Measurements from ENCODE around the gene FRMD1. TPM values are rescaled to one million over a fixed set of nuclear protein-coding genes. Genes with fewer than 3 reads are reported as not detected.

Gene FRMD1
- total RNA-seq, 4 donors from 2014 or later: 35.4 to 86.4 (median 47.7) TPM

DNA sequence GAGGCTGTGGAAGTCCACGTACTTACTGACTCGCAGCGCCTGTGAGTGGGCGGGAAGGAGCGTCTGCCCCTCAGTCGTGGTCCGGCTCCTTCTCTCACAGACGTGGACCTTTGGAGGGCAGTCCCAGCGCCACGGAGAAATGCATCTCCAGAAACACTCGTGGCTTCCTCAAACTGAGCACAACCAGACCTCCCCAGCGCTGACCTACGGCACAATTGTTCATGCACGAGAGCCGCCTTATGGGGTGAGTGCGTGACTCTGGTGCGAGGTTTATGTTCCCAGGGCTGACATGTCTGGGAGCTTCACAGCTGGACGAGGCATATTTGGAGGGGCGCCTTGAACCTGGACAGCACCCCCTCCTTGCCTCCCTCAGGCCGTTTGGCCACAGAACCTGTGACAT, 29.7 kb downstream of the FRMD1 start:
- in situ Hi-C loops (cut with MboI; ENCODE audit: low pct_ligation_motif_present in 1 of 4, low pct_unique_long_range_greater_than_20kb in 1 of 4, low sequenced_read_pairs in 3 of 4): loop anchor here in 2 of 4 donors (25.0 kb wide), 1 partner anchor 137 kb away; no protein-coding TSS in a partner anchor
- Histone ChIP-seq H3K4me1 (peaks cover 0 to 4% (median 0%) of the 10 kb centered on the region in 4 donors), H3K27me3 (no peaks in the 10 kb centered on the region), H3K4me3 (no peak overlapping the region), H3K36me3 (no peaks in the 10 kb centered on the region), H3K27ac (no peak overlapping the region), H3K9me3 (no peaks in the 10 kb centered on the region)
- WGBS, 2 donors (ENCODE audit: low coverage in 1 of 2): 91% methylated on average over 20 of the region's 20 CpGs; no CpG with 5 or more reads in 1 of the 2 donors
- intact Hi-C loops (cut with DNase I; ENCODE audit: low total_unique reads): no loop called here
- TF ChIP-seq POLR2A (IDR thresholded peaks at IDR 0.05) (no peak), EP300 (IDR thresholded peaks at IDR 0.05; ENCODE audit: low read depth) (no peak), POLR2AphosphoS5 (IDR thresholded peaks at IDR 0.05) (no peak)
- TF ChIP-seq, protein P1, sequence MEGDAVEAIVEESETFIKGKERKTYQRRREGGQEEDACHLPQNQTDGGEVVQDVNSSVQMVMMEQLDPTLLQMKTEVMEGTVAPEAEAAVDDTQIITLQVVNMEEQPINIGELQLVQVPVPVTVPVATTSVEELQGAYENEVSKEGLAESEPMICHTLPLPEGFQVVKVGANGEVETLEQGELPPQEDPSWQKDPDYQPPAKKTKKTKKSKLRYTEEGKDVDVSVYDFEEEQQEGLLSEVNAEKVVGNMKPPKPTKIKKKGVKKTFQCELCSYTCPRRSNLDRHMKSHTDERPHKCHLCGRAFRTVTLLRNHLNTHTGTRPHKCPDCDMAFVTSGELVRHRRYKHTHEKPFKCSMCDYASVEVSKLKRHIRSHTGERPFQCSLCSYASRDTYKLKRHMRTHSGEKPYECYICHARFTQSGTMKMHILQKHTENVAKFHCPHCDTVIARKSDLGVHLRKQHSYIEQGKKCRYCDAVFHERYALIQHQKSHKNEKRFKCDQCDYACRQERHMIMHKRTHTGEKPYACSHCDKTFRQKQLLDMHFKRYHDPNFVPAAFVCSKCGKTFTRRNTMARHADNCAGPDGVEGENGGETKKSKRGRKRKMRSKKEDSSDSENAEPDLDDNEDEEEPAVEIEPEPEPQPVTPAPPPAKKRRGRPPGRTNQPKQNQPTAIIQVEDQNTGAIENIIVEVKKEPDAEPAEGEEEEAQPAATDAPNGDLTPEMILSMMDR (IDR thresholded peaks at IDR 0.05): no peak
- no peak for DNase-seq

DNA sequence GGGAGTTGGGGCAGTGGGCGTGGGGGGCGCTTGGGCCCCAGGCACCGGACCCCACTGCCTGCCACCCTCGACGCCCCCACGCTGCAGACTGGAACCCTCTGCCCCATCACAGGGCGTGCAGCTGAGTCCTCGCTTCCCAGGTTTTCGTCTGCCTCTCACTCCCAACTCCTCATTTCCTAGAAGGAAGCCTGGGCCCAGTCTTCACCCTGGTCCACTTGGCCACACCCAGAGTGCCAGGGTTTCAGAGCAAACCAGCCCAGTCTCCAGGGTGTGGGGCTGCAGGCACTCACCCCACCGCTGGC, 30.3 kb downstream of the FRMD1 start:
- Histone ChIP-seq H3K36me3 (no peaks in the 10 kb centered on the region), H3K4me3 (no peak overlapping the region), H3K27me3 (no peaks in the 10 kb centered on the region), H3K4me1 (peaks cover 0 to 4% (median 0%) of the 10 kb centered on the region in 4 donors), H3K27ac (no peak overlapping the region), H3K9me3 (no peaks in the 10 kb centered on the region)
- TF ChIP-seq EP300 (IDR thresholded peaks at IDR 0.05; ENCODE audit: low read depth) (no peak), POLR2A (IDR thresholded peaks at IDR 0.05) (no peak), POLR2AphosphoS5 (IDR thresholded peaks at IDR 0.05) (no peak)
- TF ChIP-seq, protein P1 (IDR thresholded peaks at IDR 0.05): no peak
- intact Hi-C loops (cut with DNase I; ENCODE audit: low total_unique reads): no loop called here
- WGBS, 2 donors (ENCODE audit: low coverage in 1 of 2): 83% methylated on average over 10 of the region's 10 CpGs; no CpG with 5 or more reads in 1 of the 2 donors
- no peak for DNase-seq
- in situ Hi-C loops (cut with MboI; ENCODE audit: low pct_ligation_motif_present in 1 of 4, low pct_unique_long_range_greater_than_20kb in 1 of 4, low sequenced_read_pairs in 3 of 4): loop anchor here in 2 of 4 donors (25.0 kb wide), 1 partner anchor 136 kb away; no protein-coding TSS in a partner anchor

DNA sequence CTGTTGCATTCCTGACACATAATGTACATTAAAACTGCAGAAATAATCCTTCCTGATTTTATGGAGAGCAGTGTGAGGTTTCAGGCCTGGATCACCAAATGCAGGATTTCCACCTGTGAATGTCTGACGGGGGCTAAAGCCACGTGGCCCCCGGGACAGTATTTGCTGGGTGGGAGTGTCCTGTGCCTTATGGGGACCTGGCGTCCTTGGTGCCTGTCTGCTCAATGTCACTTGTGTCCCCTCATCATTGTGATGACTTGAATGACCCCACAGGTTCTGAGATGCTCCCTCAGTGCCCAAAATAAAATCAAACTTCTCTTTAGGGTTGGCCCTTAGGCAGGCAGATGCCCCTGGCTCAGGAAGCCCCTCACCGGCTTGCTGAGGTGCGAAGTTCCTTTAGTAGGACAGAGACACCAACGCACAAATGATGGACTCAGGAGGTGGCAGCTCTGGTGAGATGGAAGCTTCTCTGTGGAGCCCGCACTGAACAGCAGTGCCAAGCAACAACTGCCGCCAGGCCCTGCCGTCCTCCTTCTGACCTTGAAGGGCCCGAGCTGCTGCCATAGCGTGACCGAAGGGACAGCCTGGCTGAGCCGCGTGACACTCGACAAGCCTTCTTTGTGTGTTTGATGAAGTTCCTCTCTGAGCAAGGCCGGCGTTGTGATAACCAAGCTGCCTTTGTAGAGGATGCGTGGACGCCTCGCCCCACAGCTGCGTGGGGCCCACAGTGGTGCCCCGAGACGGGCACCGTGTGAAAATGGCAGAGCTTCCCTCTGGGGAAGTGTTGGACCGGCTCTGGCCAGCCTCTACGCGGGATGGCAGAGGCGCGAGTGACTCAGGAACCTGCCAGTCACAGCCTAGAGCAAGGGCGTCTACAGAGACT, 30.9 kb downstream of the FRMD1 start:
- no peak for DNase-seq
- in situ Hi-C loops (cut with MboI; ENCODE audit: low pct_ligation_motif_present in 1 of 4, low pct_unique_long_range_greater_than_20kb in 1 of 4, low sequenced_read_pairs in 3 of 4): loop anchor here in 2 of 4 donors (25.0 kb wide), 1 partner anchor 136 kb away; no protein-coding TSS in a partner anchor
- H3K36me3 ChIP-seq: no peaks in the 10 kb centered on the region

DNA sequence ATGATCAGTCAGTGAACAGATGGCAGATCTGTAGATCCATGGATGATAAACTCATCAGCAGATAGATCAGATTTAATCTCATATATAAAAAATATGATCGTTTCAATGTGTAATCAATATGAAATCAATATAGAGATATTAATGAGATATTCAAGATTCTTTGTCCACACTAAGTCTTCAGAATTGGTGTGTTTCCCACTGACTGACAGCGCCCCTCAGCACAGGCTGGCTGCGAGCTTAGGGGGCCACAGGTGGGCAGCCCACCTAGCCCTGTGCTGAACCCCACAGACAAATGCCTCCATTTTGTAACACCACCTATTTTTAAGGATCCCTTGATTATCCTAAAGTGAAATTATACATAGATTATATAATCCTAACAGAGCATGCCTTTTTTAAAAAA, 32.3 kb downstream of the FRMD1 start:
- H3K4me3 ChIP-seq: no peak overlapping the region
- H3K36me3 ChIP-seq: no peaks in the 10 kb centered on the region
- H3K27me3 ChIP-seq: no peaks in the 10 kb centered on the region
- WGBS, 2 donors (ENCODE audit: low coverage in 1 of 2): 93 to 95% methylated on average over 3 of the region's 3 CpGs
- no peak overlapping the region for H3K27ac ChIP-seq
- no peak for DNase-seq
- intact Hi-C loops (cut with DNase I; ENCODE audit: low total_unique reads) (no loop called here), in situ Hi-C loops (cut with MboI; ENCODE audit: low pct_ligation_motif_present in 1 of 4, low pct_unique_long_range_greater_than_20kb in 1 of 4, low sequenced_read_pairs in 3 of 4) (loop anchor here in 2 of 4 donors (25.0 kb wide), 1 partner anchor 134 kb away; no protein-coding TSS in a partner anchor)
- TF ChIP-seq, protein P1 (IDR thresholded peaks at IDR 0.05): no peak
- H3K9me3 ChIP-seq: no peaks in the 10 kb centered on the region
- H3K4me1 ChIP-seq: no peaks in the 10 kb centered on the region

More for the DNA sequence above, 30.9 kb downstream of the FRMD1 start:
- 82% methylated on average over 31 of the region's 31 CpGs; no CpG with 5 or more reads in 1 of the 2 donors for WGBS, 2 donors (ENCODE audit: low coverage in 1 of 2)
- Histone ChIP-seq H3K9me3 (no peaks in the 10 kb centered on the region), H3K4me3 (no peak overlapping the region), H3K27me3 (no peaks in the 10 kb centered on the region), H3K4me1 (peaks cover 0 to 4% (median 0%) of the 10 kb centered on the region in 4 donors), H3K27ac (no peak overlapping the region)
- intact Hi-C loops (cut with DNase I; ENCODE audit: low total_unique reads): no loop called here
- no peak for TF ChIP-seq POLR2AphosphoS5 (IDR thresholded peaks at IDR 0.05)
- TF ChIP-seq POLR2A (IDR thresholded peaks at IDR 0.05): no peak
- no peak for TF ChIP-seq EP300 (IDR thresholded peaks at IDR 0.05; ENCODE audit: low read depth)
- TF ChIP-seq, protein P1 (IDR thresholded peaks at IDR 0.05): no peak

Measured in transverse colon (tissue), 4 donors.